Nephron (organoid): ENCODE results near the gene CNOT11.

Experiments
- H3K27ac Mint-ChIP-seq, 3 experiments: 2 replicates each; pipeline ENCODE4 v1.8.0; 2020; ENCODE audit warnings: mixed read lengths in 3 of 3, mild to moderate bottlenecking in 2 of 3, moderate library complexity in 1 of 3
- H3K27me3 Mint-ChIP-seq: 2 replicates; pipeline ENCODE4 v1.8.0; 2021; ENCODE audit warnings: low read depth, mild to moderate bottlenecking, moderate library complexity, mixed read lengths
- H3K36me3 Mint-ChIP-seq: 2 replicates; pipeline ENCODE4 v1.8.0; 2020; ENCODE audit warnings: low read depth, mixed read lengths
- H3K4me1 Mint-ChIP-seq: 2 replicates; pipeline ENCODE4 v1.8.0; 2020; ENCODE audit warnings: mixed read lengths
- H3K4me3 Mint-ChIP-seq, 3 experiments: 2 replicates each; pipeline ENCODE4 v1.8.0; 2020; ENCODE audit warnings: mild to moderate bottlenecking in 3 of 3, mixed read lengths in 3 of 3, moderate library complexity in 2 of 3
- H3K9me3 Mint-ChIP-seq: 2 replicates; pipeline ENCODE4 v1.8.0; 2020; ENCODE audit warnings: mixed read lengths
- TF ChIP-seq, protein P1 (sequence below), 3 experiments: fragments of 200-600 bp; sonication (generic); IDR thresholded peaks; one replicate each; pipeline ENCODE4 v1.5.0; 2021; ENCODE audit warnings: antibody characterized with exemption in 3 of 3; ENCODE audit not compliant: unreplicated experiment in 3 of 3

Gene CNOT11

DNA sequence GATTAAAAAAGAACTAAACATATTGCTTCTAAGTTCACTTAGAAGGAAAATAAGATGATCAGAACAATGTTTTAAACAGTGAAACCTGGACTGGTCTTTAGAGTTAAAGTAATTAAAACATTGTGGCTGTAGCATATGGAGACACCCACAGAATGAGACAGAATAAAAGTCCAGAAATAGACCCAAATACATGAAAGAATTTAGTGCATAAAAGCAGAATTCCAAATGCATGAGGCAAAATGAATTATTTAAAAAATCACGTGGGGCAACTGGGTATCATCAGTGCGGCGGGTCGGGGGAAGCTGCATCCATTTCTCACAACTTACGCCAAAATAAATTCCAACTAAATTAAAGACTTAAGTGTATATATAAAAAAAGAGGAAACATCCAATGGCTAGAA lies 43.7 kb downstream of the CNOT11 start:
- no peak overlapping the region for H3K4me3 Mint-ChIP-seq
- H3K36me3 Mint-ChIP-seq = peaks cover 14% of the 10 kb centered on the region
- no peaks in the 10 kb centered on the region for H3K9me3 Mint-ChIP-seq
- H3K27me3 Mint-ChIP-seq = no peaks in the 10 kb centered on the region
- TF ChIP-seq, protein P1, sequence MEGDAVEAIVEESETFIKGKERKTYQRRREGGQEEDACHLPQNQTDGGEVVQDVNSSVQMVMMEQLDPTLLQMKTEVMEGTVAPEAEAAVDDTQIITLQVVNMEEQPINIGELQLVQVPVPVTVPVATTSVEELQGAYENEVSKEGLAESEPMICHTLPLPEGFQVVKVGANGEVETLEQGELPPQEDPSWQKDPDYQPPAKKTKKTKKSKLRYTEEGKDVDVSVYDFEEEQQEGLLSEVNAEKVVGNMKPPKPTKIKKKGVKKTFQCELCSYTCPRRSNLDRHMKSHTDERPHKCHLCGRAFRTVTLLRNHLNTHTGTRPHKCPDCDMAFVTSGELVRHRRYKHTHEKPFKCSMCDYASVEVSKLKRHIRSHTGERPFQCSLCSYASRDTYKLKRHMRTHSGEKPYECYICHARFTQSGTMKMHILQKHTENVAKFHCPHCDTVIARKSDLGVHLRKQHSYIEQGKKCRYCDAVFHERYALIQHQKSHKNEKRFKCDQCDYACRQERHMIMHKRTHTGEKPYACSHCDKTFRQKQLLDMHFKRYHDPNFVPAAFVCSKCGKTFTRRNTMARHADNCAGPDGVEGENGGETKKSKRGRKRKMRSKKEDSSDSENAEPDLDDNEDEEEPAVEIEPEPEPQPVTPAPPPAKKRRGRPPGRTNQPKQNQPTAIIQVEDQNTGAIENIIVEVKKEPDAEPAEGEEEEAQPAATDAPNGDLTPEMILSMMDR (IDR thresholded peaks at IDR 0.05; ENCODE audit: unreplicated experiment in 3 of 3) = no peak
- H3K27ac Mint-ChIP-seq = no peak overlapping the region
- H3K4me1 Mint-ChIP-seq = peaks cover 24% of the 10 kb centered on the region

DNA sequence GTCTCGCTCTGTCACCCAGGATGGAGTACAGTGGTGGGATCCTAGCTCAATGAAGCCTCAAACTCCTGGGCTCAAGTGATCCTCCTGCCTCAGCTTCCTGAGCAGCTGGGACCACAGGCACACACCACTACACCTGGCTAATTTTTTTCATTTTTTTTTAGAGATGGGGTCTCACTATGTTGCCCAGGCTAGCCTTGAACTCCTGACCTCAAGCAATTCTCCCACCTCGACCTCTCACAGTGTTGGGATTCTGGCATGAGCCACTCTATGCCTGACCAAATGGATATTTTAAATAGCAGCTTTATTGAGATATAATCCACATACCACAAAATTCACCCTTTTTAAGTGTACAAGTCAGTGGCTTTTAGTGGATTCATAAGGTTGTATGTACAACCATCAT lies 44.7 kb downstream of the CNOT11 start:
- H3K9me3 Mint-ChIP-seq = no peaks in the 10 kb centered on the region
- no peak overlapping the region for H3K4me3 Mint-ChIP-seq
- H3K27ac Mint-ChIP-seq = no peak overlapping the region
- H3K36me3 Mint-ChIP-seq = peaks cover 14% of the 10 kb centered on the region
- peaks cover 24% of the 10 kb centered on the region for H3K4me1 Mint-ChIP-seq
- no peaks in the 10 kb centered on the region for H3K27me3 Mint-ChIP-seq
- TF ChIP-seq, protein P1 (IDR thresholded peaks at IDR 0.05; ENCODE audit: unreplicated experiment in 3 of 3) = no peak

DNA sequence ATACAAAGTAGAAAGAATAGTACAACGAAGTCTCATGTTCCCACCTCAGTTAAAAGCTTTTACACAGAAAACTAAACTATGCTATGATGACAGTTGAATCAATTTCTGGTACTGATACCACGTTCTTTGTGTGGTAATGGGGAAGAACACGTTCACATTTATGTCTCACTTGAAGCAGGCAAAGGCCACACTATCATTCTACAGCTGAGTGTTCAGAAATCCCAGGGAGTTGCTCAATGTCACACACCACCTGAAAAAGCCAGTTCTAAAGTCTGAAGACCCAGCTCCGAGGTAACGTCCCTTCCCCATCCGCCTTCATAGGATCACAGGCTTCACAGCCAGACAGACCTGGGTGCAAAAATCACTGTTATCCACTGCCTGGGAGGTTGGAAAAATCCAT lies 46.9 kb downstream of the CNOT11 start:
- H3K4me1 Mint-ChIP-seq = peaks cover 24% of the 10 kb centered on the region
- H3K4me3 Mint-ChIP-seq = no peak overlapping the region
- no peak overlapping the region for H3K27ac Mint-ChIP-seq
- H3K36me3 Mint-ChIP-seq = peaks cover 13% of the 10 kb centered on the region
- H3K9me3 Mint-ChIP-seq = no peaks in the 10 kb centered on the region
- TF ChIP-seq, protein P1 (IDR thresholded peaks at IDR 0.05; ENCODE audit: unreplicated experiment in 3 of 3) = no peak
- H3K27me3 Mint-ChIP-seq = no peaks in the 10 kb centered on the region

DNA sequence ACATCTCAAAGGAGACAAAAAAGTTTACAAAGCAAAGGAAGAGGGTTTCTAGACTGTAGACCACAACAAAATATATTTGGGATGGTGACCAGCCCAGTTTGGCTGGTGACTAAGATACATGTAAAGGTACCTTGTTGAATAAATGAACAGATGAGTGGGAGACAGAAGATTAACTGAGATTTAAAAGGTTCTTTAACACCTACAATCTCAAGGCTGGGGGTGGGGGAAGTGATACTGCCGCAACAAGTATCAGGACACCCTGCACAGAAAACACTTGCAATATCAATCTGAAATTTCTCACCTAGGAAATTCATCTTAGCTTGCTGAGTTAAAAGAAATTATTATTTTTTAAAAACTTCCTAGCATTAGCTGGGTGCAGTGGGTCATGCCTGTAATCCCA lies 47.5 kb downstream of the CNOT11 start:
- no peak overlapping the region for H3K4me3 Mint-ChIP-seq
- H3K4me1 Mint-ChIP-seq = peaks cover 25% of the 10 kb centered on the region
- H3K27me3 Mint-ChIP-seq = no peaks in the 10 kb centered on the region
- no peak overlapping the region for H3K27ac Mint-ChIP-seq
- peaks cover 13% of the 10 kb centered on the region for H3K36me3 Mint-ChIP-seq
- TF ChIP-seq, protein P1 (IDR thresholded peaks at IDR 0.05; ENCODE audit: unreplicated experiment in 3 of 3) = no peak
- H3K9me3 Mint-ChIP-seq = no peaks in the 10 kb centered on the region

DNA sequence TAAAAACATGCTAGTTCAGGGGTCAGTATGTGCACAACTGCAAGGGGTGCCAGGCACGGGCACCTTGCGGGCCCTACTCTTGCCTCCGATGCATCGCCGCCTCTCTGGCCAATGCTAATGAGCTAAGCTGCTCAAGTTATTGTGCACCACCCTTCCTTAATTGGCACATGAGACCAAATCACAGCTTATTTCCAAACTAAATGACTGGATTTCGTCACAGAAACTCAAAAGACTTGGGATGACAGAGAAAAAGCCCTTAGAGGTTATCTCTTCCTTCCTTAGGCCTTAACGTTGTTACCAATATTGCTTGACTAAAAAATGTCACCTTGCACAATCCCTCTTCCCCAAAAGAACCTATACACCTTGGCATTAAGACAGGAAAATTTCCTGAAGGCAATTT lies 48.1 kb downstream of the CNOT11 start:
- no peaks in the 10 kb centered on the region for H3K9me3 Mint-ChIP-seq
- no peak overlapping the region for H3K4me3 Mint-ChIP-seq
- H3K27ac Mint-ChIP-seq = no peak overlapping the region
- H3K27me3 Mint-ChIP-seq = no peaks in the 10 kb centered on the region
- H3K36me3 Mint-ChIP-seq = peaks cover 17% of the 10 kb centered on the region
- TF ChIP-seq, protein P1 (IDR thresholded peaks at IDR 0.05; ENCODE audit: unreplicated experiment in 3 of 3) = no peak
- H3K4me1 Mint-ChIP-seq = peaks cover 32% of the 10 kb centered on the region

DNA sequence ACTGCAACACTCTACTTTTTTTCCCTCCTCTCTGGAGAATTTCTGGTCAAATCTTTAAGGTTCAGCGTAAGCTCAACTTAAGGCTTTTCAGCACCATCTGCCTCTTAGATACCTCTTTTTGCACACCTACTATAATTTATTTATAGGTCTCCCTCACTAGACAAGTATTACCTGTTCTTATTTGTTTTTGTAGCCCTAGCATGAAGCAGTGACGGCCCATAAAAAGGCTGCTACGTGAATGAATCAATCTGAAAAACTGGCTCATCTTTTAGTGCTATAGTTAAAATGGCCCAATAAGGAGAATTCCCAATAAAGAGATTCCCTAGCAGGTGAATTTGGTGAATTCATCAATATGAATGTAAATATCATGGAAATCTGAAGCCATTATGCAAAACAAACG lies 49.3 kb downstream of the CNOT11 start:
- Mint-ChIP-seq H3K9me3 (no peaks in the 10 kb centered on the region), H3K27me3 (no peaks in the 10 kb centered on the region), H3K4me3 (no peak overlapping the region), H3K36me3 (peaks cover 22% of the 10 kb centered on the region), H3K27ac (no peak overlapping the region), H3K4me1 (peaks cover 39% of the 10 kb centered on the region)
- TF ChIP-seq, protein P1 (IDR thresholded peaks at IDR 0.05; ENCODE audit: unreplicated experiment in 3 of 3) = no peak
